CD1c-positive myeloid dendritic cell (primary cell): Measurements from ENCODE around the gene CFAP97D1.
A peak's percentile ranks its signal among the peaks of the same experiment; 100 is the strongest.
"Not testable (repeated sequence)": the region's sequence is repeated elsewhere in the genome, so short reads cannot be mapped to it uniquely, and the experiment has no call there.

Experiments used
- DNase-seq: peaks from one replicate; pipeline ENCODE4 v3.0.0-alpha.2; 2016; ENCODE audit errors: extremely low spot score

The CFAP97D1 gene

DNA sequence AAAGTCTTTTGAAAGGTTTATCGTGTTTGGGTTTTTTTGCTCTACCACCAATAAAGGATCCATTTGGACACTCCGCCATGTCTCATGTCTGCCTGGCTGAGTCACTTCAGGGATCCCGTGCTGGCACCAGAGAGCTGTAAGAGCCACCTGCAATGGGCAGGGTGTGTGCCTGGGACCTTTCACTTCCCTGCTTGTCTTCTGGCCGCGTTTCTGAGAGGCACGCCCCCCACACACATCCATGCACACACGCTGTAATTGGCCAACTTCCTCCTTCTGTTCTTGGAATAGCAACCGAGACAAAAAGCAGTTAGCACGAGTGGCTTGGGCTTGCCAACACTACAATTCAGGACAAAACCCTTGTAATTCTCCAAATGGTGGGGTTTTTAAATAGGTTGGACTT lies 11.9 kb upstream of the CFAP97D1 start:
- peak; percentile 93 for DNase-seq

DNA sequence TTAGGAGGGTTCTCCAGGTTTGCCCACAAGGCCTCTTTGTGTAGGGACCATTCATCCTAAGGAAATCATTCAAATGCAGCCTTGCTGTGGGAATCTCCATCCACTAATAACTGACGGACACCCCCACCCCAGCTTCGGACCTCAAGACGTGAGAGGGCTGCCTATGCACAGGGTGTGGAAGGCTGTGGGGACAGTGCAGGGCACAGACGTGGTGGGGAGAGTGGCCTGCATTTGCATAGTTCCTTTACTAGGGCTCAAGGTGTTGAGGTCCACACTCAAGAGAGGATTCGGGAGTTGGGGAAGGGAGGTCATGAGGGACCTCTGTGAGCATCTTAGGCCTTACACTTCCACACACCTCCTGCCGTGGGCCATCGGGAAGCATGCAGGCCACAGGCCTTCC lies 11.3 kb upstream of the CFAP97D1 start:
- DNase-seq = no peak

DNA sequence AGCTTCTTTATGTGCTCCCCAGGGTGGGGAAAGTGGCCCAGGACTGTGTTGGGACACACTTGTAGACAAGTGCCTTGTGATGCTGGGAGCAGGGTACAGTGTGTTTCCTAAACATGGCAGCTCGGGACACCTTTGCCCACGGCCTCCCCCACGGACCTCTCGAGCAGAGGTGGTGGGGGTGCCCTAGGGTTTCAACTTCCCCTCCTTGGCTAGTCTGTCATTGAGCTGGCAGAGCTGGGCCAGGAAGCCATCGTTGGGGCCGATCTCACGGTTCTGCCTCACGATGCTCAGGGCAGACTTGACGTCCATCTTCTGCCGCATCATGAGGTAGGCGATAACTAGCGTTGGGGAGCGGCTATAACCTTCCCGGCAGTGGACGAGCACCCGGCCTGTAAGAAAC lies 10.8 kb upstream of the CFAP97D1 start:
- peak; percentile 57 for DNase-seq

DNA sequence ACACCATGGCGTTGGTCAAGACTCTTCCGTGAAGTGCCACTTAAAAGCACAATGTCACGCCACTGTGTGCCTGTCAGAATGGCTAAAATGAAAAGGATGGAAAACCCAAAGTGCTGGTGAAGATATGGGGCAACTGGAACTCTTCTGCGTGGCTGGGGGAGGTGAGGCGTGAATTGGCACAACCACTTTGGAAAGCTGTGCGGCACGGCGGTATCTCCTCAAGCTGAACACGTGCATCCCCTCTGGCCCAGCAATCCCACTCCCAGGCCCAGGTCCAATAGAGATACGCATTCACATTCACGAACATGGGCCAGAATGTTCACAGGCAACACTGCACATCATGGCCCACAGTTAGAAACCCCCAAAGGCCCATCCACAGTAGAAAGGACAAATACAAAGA lies 10.4 kb upstream of the CFAP97D1 start:
- DNase-seq = no peak

DNA sequence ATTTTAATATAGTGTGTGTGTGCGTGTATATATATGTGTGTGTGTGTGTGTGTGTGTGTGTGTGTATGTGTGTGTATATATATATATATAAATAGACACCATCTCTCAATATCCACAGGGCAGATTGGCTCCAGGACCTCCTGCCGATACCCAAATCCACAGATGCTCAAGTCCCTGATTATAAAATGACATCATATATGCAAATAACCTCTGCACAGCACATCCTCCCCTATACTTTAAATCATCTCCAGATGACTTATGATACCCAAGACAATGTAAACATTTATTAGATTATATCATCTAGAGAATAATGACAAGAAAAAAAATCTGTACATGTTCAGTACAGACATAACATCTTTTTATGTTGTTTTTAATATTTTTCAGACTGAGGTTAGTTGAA lies 9.3 kb upstream of the CFAP97D1 start:
- no peak for DNase-seq

DNA sequence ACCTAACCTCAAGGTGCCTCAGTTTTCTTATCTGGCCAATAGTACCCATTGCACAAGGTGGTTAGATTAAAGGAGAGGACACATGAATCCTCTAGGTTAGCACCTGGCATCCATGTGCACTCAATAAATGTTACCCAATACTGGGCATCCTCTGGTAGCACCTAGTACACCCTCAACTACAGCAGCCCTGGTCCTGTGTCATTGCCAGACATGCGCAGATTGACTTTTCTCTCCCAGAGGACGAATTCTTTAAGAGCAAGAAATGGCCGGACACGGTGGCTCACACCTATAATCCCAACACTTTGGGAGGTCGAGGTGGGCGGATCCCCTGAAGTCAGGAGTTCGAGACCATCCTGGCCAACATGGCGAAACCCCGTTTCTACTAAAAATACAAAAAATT lies 8.8 kb upstream of the CFAP97D1 start:
- DNase-seq = no peak

DNA sequence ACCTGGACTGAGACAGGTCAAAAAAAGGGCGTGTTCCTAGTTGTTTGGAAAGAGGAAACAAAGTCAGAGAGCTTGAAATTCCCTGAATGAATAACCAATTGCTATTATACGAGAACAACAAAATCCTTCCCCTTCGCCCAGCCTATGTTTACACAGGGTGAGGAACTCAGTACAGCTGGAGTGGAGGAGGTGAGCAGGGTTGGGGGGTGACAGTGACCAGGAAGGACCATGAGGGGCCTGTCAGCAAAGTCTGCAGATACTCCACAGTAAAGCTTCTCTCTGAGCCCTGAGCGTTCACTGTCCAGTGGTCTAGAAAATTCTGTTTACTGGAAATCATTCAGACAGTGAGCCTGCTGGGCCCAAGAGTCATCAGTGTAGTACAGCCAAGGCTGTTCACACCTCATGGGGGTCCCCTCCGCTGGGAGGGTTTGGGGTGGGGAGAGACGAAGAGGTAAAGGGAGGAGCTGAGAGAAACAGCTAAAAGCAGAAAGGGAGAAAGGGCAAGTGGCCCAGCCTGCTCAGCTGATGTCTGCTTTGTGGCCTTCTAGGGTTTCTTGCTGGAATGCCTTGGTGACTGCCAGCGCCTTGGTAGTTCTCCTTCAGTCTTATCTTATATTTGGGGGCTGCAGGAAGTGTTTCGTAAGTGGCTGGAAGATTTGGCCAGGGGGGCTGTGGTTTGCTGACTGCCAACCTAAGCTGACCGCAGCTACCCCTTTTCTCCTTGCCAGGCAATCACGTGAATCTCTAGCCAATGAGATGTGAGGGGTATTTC lies 7.2 kb upstream of the CFAP97D1 start:
- DNase-seq = peak; percentile 77

DNA sequence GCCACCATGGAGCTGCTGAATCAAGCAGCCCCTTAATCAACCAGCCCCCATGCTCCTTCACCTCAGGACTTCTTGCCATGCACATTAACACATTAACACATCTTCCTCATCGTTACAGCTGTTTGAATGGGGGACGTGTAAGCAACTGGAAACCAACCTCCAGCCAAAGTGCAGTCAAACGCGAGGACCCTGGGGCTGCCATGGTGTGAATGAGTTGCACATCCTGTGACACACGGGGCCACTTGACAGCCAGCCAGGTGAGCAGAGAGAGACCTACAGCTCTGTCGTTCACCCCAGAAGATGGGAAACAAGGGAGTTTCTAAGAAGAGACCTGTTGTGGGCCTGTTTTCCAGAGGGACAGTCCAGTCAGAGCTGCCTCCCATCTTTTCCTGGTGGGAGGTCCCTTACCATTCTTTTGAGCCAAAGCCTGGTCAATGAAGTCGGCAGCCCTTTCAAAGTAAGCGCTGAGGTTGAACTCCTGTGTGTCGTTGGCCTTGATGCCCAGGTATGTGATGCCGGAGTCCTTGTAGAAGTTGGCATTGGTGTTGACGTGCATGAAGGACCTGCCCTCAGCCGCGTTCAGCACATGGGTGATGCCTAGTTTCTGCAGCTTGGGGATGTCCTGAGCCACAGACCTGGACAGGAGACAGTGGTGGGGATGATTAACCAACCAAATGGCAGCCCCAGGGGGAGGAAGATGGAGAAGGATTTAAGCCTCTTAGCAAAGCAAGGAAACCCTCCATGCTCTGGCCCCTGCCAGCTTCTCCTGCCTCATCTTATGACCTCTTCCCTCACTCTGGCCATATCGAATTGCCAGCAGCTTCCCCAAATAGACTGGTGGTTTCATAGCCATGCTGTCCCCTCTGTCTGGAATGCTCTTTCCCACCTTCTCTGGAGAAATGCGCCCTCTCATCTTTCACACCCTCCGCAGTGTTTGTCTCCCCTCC lies 5.7 kb upstream of the CFAP97D1 start:
- DNase-seq = no peak

DNA sequence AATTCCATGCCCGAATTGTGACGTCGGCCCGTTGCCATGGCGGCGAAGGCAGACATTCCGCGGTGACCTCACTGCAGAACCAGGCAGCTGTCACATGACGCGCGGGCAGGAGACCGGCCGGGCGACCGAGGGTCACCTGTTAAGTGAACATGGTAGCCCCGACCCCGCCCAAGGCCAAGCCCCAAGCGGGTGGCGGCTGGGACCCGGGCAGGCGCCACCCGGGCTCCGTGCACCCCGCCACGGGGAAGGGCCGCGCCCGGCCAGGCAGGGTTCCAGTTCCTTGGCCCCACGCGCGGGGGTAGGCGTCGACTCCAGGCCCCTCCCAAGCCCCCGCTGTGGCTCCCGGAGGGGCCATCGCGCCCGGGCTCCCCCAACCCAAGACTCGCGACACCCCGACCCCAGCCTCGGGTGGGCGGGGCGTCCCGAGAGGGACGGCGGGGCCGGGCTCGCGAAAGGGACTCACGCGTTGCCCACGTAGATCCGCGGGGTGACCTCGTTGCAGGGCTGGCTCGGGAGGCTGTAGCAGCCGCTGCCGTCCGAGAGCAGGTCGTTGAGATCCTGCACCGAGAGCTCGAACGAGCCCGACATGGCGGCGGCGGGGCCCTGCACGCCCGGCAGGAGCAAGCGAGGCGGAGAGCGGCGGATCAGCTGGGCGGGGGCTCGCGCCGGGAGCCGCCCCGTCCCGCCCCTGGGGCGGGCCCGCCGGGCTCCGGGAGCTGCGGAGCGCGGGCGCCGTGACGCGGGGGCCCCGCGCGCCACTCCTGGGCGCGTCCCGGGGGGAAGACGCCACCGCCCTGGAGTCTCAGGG lies 1.7 kb upstream of the CFAP97D1 start, which contains the start of gene DUSP3:
Gene DUSP3 (minus strand): TSS at position 641 of the 808 bp plus-strand sequence. CDS start 53 bp downstream, at position 588.
- peak; percentile 95 for DNase-seq

DNA sequence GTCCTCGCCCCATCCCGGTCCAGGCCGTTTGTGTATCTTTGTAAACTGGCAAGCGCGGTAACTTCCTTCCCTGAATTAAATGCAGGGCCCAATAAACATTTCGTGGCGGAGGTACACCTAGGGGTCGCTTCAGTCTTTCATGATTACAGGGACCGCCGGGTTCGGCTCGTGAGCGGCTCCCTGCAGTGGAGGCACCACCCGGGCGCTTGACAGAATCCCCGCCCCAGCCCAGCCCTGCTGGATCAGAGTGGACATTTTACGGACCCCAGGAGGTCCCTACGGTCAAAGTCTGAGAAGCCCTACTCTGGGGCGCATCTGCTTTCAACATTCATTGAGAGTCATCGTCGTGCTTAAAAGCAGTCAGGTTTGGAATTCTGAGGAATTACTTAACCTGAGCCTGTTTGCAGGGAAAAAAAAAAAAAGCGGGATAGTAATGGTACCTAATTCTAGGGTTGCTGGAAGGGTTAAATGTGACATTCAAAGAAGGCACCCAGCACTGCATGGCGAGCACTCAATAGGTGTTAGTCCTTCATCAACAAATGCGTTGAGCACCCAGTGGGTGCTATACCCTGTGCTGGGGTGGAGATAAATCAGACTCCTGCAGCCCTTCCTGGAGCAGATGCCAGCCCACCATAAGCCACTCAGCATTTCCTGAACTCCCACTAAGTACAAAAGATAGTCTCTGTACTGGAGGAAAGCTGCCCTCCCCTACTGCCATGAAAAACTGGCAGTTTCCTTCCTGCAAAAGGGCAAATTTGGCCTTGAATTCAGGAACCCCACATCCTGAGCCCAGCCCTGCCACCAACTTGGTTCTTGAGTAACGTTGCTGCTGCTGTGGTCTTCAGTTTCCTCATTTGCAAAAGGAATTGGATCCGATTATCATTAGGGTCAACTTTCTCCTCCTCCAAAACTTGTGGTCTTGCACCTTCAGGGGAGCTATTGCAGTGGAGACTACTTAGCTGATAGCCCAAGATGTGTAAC lies 800 bp upstream of the CFAP97D1 start:
- DNase-seq = peak; percentile 81

DNA sequence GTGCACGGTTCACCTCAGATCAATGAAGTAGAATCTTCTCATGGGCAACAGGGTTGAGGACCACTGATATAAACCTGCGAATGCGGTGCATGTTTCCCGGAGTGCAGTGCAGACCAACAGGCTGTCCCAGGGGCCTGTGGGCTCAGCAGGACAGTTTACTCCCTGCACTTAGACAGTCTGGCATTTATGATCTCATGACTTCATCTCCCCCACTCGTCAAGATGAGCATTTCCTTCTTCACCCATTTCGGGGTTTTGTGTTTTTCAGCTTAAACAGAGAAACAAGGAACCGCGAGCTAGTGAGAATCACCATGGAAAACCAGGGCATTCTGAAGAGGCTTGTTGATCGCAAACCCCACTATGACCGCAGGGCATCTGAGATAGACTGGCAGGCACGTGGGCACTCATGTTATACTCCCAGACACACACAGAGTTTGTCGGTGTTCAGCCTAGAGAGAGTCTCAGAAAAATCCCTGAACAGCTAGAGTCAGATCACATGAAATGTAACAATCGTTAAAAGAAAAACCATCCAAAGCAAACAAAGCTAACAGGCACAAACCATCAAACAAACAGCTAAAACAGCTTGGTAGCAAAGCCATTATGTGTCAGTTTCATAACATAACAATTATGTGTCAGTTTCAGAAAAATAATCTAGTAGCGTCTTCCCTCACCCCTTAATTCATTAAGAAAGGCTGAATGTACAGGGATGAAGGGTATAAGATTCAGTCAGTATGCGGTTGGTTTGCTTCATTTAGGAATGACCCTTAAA lies 2.9 kb downstream of the CFAP97D1 start:
- no peak for DNase-seq

DNA sequence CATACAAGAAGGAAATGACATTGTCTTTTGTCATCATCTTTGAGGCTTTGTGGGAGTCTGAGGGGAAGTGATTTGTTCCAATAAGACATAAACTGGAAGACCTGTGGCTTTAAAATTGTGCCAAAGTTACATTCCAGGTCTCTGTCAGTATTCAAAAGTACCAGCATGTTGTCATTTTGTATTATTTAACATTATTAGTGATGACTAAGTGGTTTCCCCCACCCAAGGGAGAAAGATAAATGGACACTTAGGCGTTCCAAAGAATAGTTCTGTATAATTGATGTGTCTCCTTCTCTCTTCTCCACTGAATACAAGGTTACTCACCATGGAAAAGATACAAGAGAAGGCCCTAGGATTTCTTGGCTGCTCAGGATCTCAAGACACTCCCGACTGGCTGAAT lies 3.8 kb downstream of the CFAP97D1 start:
- DNase-seq = no peak

DNA sequence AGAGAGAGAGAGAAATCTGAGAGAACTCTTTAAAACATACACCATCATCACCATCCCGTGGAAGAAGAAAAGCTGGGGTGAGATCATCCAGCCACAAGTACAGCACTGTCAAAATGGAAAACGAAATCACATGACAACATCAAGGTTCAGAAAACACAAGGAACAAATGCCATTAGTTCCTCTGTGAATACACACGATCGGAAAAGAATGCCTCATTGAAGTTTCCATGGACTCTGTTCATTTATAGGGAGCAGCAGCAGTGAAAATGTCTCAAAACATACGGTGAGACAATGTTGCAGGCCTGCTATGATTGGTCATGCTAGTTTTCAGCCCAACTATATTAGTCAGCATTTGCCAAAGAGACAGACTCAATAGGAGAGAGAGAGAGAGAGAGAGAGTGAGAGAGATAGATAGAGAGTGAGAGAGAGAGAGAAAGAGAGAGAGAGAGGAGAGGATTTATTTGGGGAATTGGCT lies 4.4 kb downstream of the CFAP97D1 start:
- DNase-seq = no peak

DNA sequence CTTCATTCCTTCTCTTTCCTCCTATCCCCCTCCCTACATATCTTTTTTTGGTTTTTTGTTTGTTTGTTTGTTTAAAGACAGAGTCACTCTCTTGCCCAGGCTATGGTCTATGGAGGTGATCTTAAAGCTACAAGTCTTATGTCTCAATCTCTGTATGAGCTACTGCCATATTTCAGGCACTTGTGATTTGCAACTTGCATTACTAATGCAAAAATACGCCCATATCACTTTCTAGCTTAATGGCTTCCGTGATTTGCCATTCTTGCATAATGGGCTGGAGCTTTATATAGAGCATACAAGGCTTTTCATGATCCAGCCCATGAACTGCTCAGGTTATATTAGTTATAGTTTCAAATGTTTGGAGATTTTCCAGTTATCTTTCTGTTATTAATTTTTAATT lies 7.5 kb downstream of the CFAP97D1 start:
- peak; percentile 58 for DNase-seq

DNA sequence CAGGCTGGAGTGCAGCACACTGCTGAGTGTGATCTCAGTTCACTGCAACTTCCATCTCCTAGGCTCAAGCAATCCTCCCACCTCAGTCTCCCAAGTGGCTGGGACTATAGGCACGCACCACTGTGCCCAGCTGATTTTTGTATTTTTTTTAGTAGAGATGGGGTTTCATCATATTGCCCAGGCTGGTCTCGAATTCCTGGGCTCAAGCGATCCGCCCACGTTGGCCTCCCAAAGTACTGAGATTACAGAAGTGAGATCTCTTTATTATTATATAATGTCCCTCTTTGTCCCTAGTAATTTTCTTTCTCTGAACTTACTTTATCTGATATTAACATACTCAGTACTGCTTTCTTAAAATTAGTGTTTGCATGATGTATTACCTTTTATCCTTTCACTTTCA lies 8.3 kb downstream of the CFAP97D1 start:
- DNase-seq = peak; percentile 58

DNA sequence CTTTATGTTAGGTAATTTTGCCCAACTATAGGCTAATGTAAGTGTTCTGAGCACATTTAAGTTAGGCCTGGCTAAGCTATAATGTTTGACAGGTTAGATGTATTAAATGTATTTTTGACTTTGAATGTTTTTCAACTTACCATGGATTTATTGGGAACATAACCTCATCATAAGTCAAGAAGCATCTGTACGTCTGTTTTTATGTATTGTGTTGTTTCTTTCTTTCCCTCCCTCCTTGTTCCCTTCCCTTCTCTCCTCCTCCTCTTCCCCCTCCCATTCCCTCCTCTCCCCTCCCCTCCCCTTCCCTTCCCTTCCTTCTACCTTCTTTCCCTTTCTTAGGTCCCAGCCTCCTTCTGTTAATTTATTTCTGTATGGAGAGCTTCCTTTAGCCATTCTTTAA lies 9.2 kb downstream of the CFAP97D1 start:
- no peak for DNase-seq

DNA sequence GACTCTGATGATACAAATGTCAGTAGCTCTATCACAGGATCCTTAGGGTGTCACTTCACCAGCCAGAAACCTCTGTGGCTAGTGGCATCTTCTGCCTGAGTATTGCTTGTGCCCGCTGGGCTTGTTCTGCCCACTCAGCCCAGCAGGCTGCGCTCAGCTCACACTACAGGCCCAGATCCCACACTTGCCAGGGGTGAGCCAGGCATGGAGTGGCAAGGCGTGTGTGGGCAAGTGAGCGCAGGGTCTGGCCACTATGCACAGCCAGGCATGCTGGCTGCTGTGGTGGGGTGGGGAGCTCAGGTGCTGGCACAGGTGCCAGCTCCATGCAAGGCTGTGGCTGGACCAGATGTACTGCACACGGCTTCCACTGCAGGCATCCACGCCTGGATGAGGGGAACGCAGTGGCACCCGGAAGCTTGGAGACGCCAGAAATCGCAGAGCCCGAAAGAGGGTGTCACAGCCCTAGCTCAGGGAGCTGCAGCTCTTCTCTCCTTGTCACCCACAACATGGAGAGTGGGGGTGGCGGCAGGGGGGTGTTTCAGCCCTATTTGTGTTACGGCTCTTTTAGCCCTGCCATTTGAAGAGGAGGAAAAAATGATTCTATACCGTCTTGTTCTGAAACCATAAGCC lies 10.2 kb downstream of the CFAP97D1 start:
- no peak for DNase-seq

DNA sequence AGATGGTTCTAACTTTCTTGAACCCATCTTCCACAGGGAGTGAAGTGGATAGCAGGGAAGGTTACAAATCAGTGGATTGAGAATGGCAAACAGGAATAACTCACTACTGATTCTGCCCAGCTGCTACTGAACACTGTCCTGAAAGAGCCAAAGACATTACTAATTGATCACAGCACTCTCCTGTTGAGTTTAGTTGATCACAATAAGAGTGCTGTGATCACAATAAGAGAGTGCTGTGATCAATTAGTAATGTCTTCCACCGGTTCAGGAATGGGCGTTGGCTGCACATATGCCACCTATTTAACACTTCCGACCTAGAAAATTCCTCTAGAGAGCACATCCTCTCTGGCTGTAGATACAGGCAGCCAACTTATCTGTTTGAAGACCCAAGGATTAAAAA lies 11.4 kb downstream of the CFAP97D1 start:
- no peak for DNase-seq

DNA sequence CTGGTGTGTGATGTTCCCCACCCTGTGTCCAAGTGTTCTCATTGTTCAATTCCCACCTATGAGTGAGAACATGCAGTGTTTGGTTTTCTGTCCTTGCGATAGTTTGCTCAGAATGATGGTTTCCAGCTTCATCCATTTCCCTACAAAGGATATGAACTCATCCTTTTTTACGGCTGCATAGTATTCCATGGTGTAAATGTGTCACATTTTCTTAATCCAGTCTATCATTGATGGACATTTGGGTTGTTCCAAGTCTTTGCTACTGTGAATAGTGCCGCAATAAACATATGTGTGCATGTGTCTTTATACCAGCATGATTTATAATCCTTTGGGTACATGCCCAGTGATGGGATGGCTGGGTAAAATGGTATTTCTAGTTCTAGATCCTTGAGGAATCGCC lies 12.4 kb downstream of the CFAP97D1 start:
- DNase-seq = not testable (repeated sequence)
